Measurements from ENCODE around the gene ATXN7L1. TPM values are rescaled to one million over a fixed set of nuclear protein-coding genes. Genes with fewer than 3 reads are reported as not detected.
"Not testable (repeated sequence)": the region's sequence is repeated elsewhere in the genome, so short reads cannot be mapped to it uniquely, and the experiment has no call there.

ATXN7L1 gene
- total RNA-seq, 4 donors from 2014 or later = 8.0 to 14.1 (median 10.6) TPM

GRCh38 chr7:105715528-105715927 lies 160.9 kb downstream of the ATXN7L1 start:
- Histone ChIP-seq H3K4me1 (peaks cover 0 to 8% (median 0%) of the 10 kb centered on the region in 3 donors), H3K27me3 (no peaks in the 10 kb centered on the region), H3K27ac (no peak overlapping the region), H3K36me3 (peaks cover 0 to 22% (median 0%) of the 10 kb centered on the region in 3 donors), H3K9me3 (peaks cover 0 to 22% (median 16%) of the 10 kb centered on the region in 3 donors), H3K4me3 (no peak overlapping the region)
- TF ChIP-seq POLR2A (IDR thresholded peaks at IDR 0.05) = no peak
- TF ChIP-seq, protein P1, sequence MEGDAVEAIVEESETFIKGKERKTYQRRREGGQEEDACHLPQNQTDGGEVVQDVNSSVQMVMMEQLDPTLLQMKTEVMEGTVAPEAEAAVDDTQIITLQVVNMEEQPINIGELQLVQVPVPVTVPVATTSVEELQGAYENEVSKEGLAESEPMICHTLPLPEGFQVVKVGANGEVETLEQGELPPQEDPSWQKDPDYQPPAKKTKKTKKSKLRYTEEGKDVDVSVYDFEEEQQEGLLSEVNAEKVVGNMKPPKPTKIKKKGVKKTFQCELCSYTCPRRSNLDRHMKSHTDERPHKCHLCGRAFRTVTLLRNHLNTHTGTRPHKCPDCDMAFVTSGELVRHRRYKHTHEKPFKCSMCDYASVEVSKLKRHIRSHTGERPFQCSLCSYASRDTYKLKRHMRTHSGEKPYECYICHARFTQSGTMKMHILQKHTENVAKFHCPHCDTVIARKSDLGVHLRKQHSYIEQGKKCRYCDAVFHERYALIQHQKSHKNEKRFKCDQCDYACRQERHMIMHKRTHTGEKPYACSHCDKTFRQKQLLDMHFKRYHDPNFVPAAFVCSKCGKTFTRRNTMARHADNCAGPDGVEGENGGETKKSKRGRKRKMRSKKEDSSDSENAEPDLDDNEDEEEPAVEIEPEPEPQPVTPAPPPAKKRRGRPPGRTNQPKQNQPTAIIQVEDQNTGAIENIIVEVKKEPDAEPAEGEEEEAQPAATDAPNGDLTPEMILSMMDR (IDR thresholded peaks at IDR 0.05) = no peak
- intact Hi-C loops (cut with DNase I) = no loop called here
- DNase-seq = no peak

DNA sequence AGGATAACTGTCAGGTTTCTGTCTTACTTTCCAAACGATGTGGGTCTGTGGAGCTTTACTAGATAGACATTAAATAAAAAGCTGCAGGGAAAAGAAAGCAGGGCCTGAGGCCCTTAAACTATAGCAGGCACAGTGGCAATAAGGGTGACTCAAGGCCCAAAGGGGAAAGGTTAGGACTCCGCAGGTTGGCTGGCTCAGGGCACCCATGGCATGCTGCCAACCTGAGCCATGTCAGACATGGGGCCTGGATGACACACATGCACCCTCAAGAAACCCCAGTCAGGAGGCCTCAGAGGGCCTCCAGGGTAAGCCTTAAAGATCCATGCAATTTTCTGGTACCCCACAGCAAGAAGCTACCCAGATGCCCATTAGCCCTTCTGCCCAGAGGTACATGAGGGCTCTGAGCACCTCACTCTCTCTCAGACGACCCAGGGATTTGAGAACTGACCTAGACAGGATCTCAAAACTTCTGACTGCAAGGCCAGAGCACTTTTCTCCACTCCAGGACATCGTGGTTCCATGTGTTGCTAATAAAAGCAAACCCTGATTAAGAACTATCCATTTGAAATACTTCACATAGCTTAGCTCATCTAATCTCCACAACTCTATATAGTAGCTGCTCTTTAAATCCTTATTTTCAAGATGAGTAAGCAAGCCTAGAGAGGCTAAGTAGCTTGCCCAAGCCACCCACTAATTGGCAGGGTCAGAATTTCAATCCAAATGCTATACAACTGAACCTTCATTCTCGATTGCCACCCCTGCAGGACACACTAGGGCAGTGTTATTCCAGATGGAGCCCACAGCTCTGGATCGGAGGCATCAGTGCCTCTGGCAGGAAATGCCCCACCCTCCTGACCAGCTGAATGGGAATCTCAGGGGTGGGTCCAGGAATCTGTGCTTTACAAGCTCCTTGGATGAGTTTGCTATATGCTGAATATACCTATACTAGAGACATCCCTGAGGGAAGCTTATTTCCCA lies 162.6 kb downstream of the ATXN7L1 start:
- Histone ChIP-seq H3K4me1 (peaks cover 0 to under 1% (median 0%) of the 10 kb centered on the region in 3 donors), H3K36me3 (peaks cover 0 to 22% (median 0%) of the 10 kb centered on the region in 3 donors), H3K4me3 (no peak overlapping the region), H3K27me3 (no peaks in the 10 kb centered on the region), H3K27ac (no peak overlapping the region), H3K9me3 (peaks cover 0 to 22% (median 16%) of the 10 kb centered on the region in 3 donors)
- WGBS, 2 donors = 28 to 60% methylated on average over 4 to 5 of the region's 6 CpGs
- intact Hi-C loops (cut with DNase I) = no loop called here
- no peak for DNase-seq
- TF ChIP-seq, protein P1 (IDR thresholded peaks at IDR 0.05) = no peak

- WGBS, 2 donors = 60 to 83% methylated on average over 2 to 3 of the region's 3 CpGs
- peaks cover 0 to 22% (median 0%) of the 10 kb centered on the region in 3 donors for H3K36me3 ChIP-seq
- intact Hi-C loops (cut with DNase I) = no loop called here
Observed at GRCh38 chr7:105712877-105713276, 163.5 kb downstream of the ATXN7L1 start.

GRCh38 chr7:105711726-105712402 lies 164.5 kb downstream of the ATXN7L1 start:
- intact Hi-C loops (cut with DNase I) = no loop called here
- peaks cover 0 to 9% (median 0%) of the 10 kb centered on the region in 3 donors for H3K4me1 ChIP-seq
- 80 to 95% methylated on average over 1 to 3 of the region's 5 CpGs for WGBS, 2 donors
- peaks cover 0 to 22% (median 16%) of the 10 kb centered on the region in 3 donors for H3K9me3 ChIP-seq
- no peak overlapping the region for H3K4me3 ChIP-seq
- H3K27ac ChIP-seq = no peak overlapping the region
- no peak for TF ChIP-seq POLR2A (IDR thresholded peaks at IDR 0.05)
- TF ChIP-seq, protein P1 (IDR thresholded peaks at IDR 0.05) = no peak
- no peak for DNase-seq
- H3K27me3 ChIP-seq = no peaks in the 10 kb centered on the region
- H3K36me3 ChIP-seq = peaks cover 0 to 22% (median 0%) of the 10 kb centered on the region in 3 donors

More at GRCh38 chr7:105712877-105713276, 163.5 kb downstream of the ATXN7L1 start:
- no peaks in the 10 kb centered on the region for H3K27me3 ChIP-seq
- peaks cover 0 to 22% (median 16%) of the 10 kb centered on the region in 3 donors for H3K9me3 ChIP-seq
- TF ChIP-seq, protein P1 (IDR thresholded peaks at IDR 0.05) = no peak
- no peak for TF ChIP-seq POLR2A (IDR thresholded peaks at IDR 0.05)
- no peak overlapping the region for H3K4me3 ChIP-seq
- H3K27ac ChIP-seq = no peak overlapping the region
- DNase-seq = no peak
- peaks cover 0 to 2% (median 0%) of the 10 kb centered on the region in 3 donors for H3K4me1 ChIP-seq

- WGBS, 2 donors = 90 to 97% methylated on average over 3 to 4 of the region's 4 CpGs
- H3K36me3 ChIP-seq = peaks cover 0 to 22% (median 0%) of the 10 kb centered on the region in 3 donors
- H3K4me3 ChIP-seq; H3K4me1 ChIP-seq; DNase-seq; H3K27ac ChIP-seq; intact Hi-C loops (cut with DNase I); H3K27me3 ChIP-seq: not testable (repeated sequence)
- H3K9me3 ChIP-seq = peaks cover 0 to 22% (median 16%) of the 10 kb centered on the region in 3 donors
Observed at GRCh38 chr7:105710720-105711119, 165.7 kb downstream of the ATXN7L1 start.

Data from esophagus squamous epithelium (tissue), 5 donors.